GF-D8 (cell line): ENCODE measurements around the gene THEMIS.
"Not testable (repeated sequence)": the region's sequence is repeated elsewhere in the genome, so short reads cannot be mapped to it uniquely, and the experiment has no call there.

Source experiments
- DNase-seq: peaks from one replicate; lab custom pipeline; 2025; lab: John Stamatoyannopoulos, UW

THEMIS gene

DNA sequence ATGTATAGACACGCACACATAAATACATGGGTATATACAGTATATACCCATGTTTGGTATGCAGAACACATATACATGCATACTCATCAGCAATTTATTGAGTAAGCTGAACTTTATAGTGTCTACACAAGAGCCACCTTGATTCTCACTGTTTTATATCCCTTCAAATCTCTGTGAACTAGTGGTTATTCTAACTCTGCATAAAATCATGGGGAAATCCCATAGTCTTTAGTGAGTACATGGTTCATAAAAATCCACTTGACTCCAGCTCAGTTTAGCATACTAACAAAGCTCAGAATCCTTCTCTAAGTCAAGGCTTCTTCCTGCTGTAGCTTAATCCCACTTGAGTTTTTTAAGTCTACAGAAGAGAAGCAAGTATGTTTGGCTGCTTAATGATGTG lies 104.1 kb downstream of the THEMIS start:
- no peak for DNase-seq

DNA sequence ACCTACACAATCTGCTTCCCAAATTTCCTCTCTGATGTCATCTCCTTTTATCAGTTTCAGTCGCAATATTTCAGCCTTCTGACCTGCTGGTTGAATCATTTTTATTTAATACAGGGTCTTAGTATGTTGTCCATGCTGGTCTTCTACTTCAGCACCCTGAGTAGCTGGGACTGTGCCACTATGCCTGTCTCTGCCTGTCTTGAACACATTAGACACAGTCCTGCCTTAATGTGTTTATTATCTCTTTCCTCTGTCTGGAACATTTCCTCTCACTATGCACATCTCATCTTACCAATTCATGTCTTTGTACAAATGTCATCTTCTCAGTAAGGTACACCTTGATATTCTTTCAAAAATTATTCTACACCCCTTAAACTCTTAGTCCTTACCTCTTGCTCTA lies 106.5 kb downstream of the THEMIS start:
- no peak for DNase-seq

GRCh38 chr6:127793396-127793795 lies 107.5 kb downstream of the THEMIS start:
- DNase-seq, result no peak

DNA sequence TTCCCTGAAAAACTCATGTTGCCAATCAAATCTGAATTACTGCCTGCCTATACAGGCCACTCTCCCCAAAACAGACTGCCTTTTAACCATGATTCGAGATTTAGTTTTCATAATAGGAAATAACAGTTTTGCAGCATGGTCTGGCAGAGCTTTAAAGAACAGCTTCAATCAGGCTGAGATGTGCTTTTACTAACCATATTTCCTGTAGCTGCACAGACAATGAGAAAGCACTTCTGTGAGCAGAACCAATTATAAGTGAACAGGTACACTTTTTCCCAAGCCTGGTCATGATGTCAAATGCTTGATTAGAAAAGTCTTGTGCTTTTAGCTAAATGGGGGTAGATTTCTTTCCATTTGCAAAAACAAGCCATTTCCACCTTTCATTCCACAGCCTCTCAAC lies 108.2 kb downstream of the THEMIS start:
- no peak for DNase-seq

DNA sequence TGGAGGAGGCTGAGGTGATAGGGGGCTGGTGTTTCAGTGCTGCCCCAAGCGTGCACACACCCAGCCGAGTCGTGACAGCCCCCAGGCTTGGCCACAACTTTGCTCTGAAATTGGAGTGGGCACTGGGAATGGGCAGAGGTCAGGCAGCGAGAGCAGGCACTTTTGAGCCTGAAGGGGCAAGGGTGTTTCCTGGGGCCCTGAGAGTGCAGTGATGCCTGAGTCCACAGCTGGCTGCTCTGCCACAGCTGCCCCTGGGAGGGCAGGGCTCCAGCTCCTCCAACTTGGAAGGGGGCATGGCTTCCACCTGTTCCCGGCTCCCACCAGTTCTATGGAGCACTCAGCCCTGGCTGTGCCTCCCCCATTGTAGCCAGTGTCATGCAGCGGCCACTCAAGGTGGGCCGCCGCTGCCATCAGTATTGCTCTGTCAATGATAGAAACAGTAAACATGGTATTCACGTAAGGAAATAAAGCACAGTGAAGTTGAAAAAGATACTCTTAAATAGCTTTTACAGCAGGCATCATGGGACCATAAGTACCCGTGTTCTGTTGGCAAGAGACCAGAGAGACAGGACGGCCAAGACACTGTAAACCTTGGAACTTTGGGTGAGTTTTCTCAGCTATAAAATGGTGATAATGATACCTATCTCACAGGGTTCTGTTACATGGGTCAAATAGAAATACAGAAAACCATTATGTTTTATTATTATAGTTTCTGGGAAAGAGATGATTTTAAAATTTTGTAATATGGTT lies 108.9 kb downstream of the THEMIS start:
- no peak for DNase-seq

- no peak for DNase-seq
Observed at GRCh38 chr6:127790571-127790970, 110.3 kb downstream of the THEMIS start.

DNA sequence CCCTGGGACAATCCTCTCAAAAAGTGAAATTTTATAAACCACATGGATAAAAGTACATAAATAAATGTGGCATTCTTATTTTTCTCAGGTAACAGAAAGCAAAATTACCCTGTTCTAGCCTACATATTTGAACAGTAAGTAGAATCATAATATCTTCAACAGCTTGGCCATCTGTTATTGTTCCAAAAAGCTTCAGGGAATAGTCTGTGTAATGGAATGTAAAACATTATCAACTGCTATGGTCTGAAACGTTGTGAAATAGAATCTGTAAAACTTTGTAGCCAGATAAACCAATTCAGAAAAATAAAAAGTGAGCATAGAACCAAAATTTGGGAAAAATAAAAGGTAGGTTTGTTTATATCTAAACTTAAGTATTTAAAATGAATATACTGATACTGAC lies 114.7 kb downstream of the THEMIS start:
- no peak for DNase-seq

DNA sequence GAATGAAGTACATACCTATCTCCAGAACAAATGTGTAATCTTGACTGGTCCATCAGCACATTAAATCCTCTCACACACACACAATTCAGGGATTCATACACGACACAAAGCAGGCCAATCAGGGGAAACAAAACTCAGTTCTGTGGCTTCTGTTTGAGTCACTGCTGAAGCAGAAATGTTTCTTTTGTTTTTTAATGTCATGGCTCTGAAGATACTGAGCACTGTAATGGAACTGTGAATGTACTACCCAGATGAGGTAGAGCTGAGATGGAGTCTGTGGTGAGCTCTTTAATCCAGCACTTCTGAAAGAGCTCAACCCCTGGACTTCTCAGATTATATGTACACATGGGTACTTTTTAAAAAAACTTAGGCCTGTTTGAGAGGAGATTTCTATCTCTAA lies 116.4 kb downstream of the THEMIS start:
- no peak for DNase-seq

- DNase-seq, result not testable (repeated sequence)
Observed at GRCh38 chr6:127781636-127782272, 119.1 kb downstream of the THEMIS start.

DNA sequence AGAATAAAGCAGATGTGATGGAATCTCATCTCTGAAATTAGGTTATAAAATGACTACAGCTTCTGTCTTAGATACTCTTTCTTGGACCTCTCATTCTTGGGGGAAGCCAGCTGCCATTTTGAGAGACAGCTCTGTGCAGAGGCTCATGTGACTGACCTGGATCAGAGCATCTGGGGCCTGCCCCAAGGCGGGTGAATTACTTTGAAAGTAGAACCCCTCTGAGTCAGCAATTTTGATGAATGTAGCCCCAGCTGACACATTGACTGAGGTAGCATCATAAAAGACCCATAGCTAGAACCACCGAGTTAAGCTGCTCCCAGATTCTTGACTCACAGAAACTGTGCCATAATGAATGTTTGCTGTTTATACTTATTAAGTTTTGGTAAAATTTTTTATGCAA lies 124.5 kb downstream of the THEMIS start:
- DNase-seq, result no peak

DNA sequence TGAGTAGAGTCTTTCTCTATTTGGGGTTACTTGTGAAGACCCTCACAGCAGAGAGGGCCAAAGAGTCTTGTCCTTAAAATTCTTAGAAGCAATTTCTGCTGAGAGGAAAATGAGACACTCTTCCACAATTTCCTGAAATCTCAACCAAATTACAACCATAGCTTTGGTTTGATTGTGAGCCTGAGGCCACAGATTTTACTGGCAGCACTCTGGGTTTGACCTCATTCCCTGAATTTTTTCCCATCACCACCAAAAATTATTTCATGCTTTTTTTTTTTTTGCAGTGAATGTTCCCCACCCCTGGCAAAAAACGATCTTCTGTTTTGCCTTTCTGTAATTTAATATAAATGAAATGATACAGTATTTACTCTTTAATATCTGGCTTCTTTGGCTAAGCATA lies 125.5 kb downstream of the THEMIS start:
- DNase-seq, result no peak

DNA sequence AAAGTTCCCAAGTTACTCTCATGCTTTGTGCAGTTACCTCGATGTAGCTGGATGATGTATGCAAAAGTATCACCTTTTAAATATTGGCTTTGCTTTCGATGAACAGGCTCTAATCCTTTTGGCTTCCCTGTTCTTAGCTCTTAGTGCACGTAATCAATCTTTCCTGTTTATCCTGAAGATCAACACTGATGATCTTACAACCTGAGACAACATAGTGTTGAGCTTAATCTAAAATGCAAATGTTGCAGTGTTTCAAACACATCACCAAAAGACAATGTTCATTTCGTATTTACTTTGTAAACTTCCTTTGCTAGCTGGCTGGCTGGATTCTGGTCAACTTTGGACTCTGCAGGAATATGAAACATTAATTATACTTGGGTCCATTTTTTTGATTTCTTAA lies 132.1 kb downstream of the THEMIS start:
- DNase-seq, result no peak

- no peak for DNase-seq
Observed at GRCh38 chr6:127768223-127768622, 132.6 kb downstream of the THEMIS start.

GRCh38 chr6:127765949-127766348 lies 134.9 kb downstream of the THEMIS start:
- no peak for DNase-seq

GRCh38 chr6:127762284-127762683 lies 138.6 kb downstream of the THEMIS start:
- DNase-seq, result no peak

- no peak for DNase-seq
Observed at GRCh38 chr6:127761084-127761483, 139.8 kb downstream of the THEMIS start.

DNA sequence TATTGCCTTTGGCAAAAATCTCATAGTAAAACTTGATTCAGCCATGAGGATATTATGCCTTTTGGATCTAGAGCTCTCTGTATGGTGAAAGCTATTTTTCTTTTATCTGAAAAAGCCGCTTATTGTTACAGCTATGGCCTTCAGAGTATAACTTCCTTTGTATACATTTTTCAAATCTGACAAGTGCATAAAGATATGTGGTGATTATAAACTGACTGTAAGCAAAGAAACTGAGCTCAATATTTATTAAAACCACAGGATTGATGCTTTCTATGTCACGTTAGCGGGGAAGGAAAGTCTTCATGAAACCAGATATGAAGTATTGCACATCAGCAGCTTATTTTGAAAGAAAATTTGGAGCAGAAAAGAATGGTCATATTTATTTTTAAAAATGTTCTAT lies 151.8 kb downstream of the THEMIS start:
- DNase-seq, result no peak

GRCh38 chr6:127748290-127748689 lies 152.6 kb downstream of the THEMIS start:
- no peak for DNase-seq

DNA sequence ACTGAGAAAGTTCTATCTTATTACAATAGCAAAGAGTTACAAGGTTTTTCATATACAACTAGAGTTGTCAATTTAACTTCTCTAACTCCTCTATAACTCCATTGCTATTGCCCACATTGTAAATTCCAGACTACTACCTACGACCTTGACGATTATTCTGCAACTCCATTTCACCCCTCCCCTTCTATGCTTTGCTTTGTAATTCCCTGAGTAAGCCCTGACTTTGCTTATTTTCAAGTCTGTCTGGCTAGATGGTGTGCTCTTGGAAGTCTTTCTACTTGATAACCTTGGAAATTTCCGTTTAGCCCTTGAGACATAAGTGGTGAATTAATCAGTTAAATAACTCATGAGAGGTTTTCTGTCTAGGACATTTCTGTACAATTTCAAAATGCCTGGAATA lies 162.4 kb downstream of the THEMIS start:
- no peak for DNase-seq

DNA sequence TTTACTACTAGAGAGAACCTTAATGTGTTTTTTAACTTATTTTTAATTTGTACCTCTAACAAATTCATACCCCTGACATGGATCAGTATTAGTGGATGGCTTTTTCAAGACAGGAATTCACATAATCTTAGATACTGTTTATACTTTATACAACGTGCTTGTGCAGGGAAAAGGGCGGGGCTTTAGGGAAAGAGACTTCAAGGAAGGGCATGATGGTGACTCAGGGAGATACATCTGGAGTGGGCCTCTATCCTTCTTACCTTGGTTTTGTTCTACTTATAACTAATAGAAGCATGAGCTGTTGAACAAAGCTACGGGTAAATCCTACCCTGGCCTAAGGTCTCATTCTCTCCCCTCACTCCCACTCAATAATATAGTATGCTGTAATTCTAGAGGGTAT lies 163.1 kb downstream of the THEMIS start:
- DNase-seq, result no peak

GRCh38 chr6:127737009-127737486 lies 163.8 kb downstream of the THEMIS start:
- peak; percentile 2 for DNase-seq

- DNase-seq, result no peak
Observed at GRCh38 chr6:127732927-127733326, 167.9 kb downstream of the THEMIS start.

DNA sequence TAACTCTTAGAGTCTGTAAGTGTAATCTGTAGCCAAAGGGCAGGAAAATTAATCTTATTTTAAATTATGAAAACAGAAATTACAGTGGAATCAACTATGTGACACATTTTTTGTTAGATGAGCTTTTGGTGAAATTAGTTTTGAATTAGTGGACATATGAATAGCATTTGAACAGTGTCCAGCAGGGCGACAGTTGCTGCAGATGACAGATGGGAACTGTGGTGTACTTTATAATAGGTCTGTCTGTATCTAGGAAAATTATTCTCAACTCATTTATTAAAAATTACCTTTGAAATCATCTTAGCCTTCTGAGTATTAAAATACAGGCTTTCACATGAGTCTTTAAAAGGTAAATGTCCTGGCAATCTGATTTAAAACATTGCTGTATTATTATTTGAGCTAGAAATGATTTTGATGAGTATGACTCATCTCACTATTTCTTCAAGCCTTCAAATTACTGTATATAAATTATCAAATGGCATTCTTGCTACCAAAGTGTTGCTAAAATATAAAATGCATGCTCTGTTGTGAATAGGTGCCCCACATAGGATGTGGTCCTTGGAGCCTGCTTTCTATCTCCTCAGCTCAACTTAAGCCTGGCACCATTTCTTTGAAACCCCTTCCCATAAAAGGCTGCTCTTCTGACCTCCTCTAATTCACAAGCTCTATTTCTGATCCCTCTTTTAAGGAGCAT lies 173.5 kb downstream of the THEMIS start:
- DNase-seq, result no peak
